WTC11 (cell line): ENCODE measurements around the gene ACP3.

Experiments used
- CREB1 ChIP-seq: sonication (generic); formaldehyde crosslinking; IDR thresholded peaks from 2 replicates; pipeline ENCODE4 v1.8.0; 2023; ENCODE audit warnings: mild to moderate bottlenecking, missing genetic modification reagents
- ESRRA ChIP-seq: sonication (generic); formaldehyde crosslinking; IDR thresholded peaks from 2 replicates; pipeline ENCODE4 v1.8.1; 2022; ENCODE audit warnings: mild to moderate bottlenecking, missing genetic modification reagents, borderline replicate concordance
- FOXK1 ChIP-seq: sonication (generic); formaldehyde crosslinking; IDR thresholded peaks from 2 replicates; pipeline ENCODE4 v1.8.0; 2022; ENCODE audit warnings: mild to moderate bottlenecking, moderate library complexity, missing genetic modification reagents
- GABPB1 ChIP-seq: sonication (generic); formaldehyde crosslinking; IDR thresholded peaks from 2 replicates; pipeline ENCODE4 v1.8.1; 2023; ENCODE audit warnings: mild to moderate bottlenecking, missing genetic modification reagents
- MXD4 ChIP-seq: fragments of 250-450 bp; sonication (Bioruptor Pico); IDR thresholded peaks from 2 replicates; pipeline ENCODE4 v1.8.0; 2021; ENCODE audit warnings: mild to moderate bottlenecking, moderate library complexity, borderline replicate concordance
- ZNF317 ChIP-seq: sonication (generic); formaldehyde crosslinking; IDR thresholded peaks from 2 replicates; pipeline ENCODE4 v1.8.1; 2023; ENCODE audit warnings: low read depth, mild to moderate bottlenecking, moderate library complexity, missing genetic modification reagents, borderline replicate concordance
- ZNF423 ChIP-seq: fragments of 250-450 bp; sonication (Bioruptor Pico); IDR thresholded peaks from 2 replicates; pipeline ENCODE4 v2.1.2; 2022; ENCODE audit warnings: mild to moderate bottlenecking, moderate library complexity
- TF ChIP-seq, protein P1 (sequence below): sonication (generic); formaldehyde crosslinking; IDR thresholded peaks from 2 replicates; pipeline ENCODE4 v1.8.0; 2022; ENCODE audit warnings: mild to moderate bottlenecking, missing genetic modification reagents
- TF ChIP-seq, protein P2 (sequence below): fragments of 200-600 bp; IDR thresholded peaks from 2 replicates; pipeline ENCODE4 v1.8.0; 2022; ENCODE audit warnings: antibody characterized with exemption
- TF ChIP-seq, protein P3 (sequence below): sonication (generic); formaldehyde crosslinking; IDR thresholded peaks from 2 replicates; pipeline ENCODE4 v1.8.0; 2022; ENCODE audit warnings: missing genetic modification reagents
- TF ChIP-seq, protein P4 (sequence below): sonication (generic); formaldehyde crosslinking; IDR thresholded peaks from 2 replicates; pipeline ENCODE4 v1.8.1; 2023; ENCODE audit warnings: mild to moderate bottlenecking, missing genetic modification reagents
- TF ChIP-seq, protein P5 (sequence below): sonication (generic); formaldehyde crosslinking; IDR thresholded peaks from 2 replicates; pipeline ENCODE4 v1.8.0; 2023; ENCODE audit warnings: missing genetic modification reagents, mild to moderate bottlenecking, borderline replicate concordance
- TF ChIP-seq, protein P6 (sequence below): sonication (generic); formaldehyde crosslinking; IDR thresholded peaks from 2 replicates; pipeline ENCODE4 v1.8.1; 2022; ENCODE audit warnings: mild to moderate bottlenecking, moderate library complexity, missing genetic modification reagents
- TF ChIP-seq, protein P7 (sequence below): sonication (generic); formaldehyde crosslinking; IDR thresholded peaks from 2 replicates; pipeline ENCODE4 v1.8.1; 2022; ENCODE audit warnings: low read depth, missing genetic modification reagents, borderline replicate concordance

DNA sequence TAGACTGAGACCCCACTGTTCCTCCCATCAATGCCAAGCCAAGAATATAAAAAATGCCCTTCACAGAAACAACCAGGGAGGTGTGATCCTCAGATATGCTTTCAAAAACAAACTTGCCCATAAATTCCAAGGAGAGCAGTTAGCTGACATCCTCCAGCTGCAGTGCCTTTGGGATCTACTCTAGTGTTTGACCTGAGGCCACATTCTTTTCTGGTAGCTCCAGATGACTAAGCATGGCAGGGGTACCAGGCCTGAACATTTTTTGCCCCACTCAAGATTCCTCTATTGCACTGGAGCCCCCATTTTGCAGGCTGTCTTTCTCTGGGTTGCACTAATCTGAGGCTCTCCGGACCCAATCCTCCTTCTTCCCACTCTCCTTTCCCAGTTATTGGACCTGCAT is 27.9 kb upstream of the ACP3 start:
- TF ChIP-seq, protein P1, sequence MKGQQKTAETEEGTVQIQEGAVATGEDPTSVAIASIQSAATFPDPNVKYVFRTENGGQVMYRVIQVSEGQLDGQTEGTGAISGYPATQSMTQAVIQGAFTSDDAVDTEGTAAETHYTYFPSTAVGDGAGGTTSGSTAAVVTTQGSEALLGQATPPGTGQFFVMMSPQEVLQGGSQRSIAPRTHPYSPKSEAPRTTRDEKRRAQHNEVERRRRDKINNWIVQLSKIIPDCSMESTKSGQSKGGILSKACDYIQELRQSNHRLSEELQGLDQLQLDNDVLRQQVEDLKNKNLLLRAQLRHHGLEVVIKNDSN (CRISPR knock-in tag): no peak
- TF ChIP-seq, protein P2, sequence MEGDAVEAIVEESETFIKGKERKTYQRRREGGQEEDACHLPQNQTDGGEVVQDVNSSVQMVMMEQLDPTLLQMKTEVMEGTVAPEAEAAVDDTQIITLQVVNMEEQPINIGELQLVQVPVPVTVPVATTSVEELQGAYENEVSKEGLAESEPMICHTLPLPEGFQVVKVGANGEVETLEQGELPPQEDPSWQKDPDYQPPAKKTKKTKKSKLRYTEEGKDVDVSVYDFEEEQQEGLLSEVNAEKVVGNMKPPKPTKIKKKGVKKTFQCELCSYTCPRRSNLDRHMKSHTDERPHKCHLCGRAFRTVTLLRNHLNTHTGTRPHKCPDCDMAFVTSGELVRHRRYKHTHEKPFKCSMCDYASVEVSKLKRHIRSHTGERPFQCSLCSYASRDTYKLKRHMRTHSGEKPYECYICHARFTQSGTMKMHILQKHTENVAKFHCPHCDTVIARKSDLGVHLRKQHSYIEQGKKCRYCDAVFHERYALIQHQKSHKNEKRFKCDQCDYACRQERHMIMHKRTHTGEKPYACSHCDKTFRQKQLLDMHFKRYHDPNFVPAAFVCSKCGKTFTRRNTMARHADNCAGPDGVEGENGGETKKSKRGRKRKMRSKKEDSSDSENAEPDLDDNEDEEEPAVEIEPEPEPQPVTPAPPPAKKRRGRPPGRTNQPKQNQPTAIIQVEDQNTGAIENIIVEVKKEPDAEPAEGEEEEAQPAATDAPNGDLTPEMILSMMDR: no peak
- TF ChIP-seq, protein P3, sequence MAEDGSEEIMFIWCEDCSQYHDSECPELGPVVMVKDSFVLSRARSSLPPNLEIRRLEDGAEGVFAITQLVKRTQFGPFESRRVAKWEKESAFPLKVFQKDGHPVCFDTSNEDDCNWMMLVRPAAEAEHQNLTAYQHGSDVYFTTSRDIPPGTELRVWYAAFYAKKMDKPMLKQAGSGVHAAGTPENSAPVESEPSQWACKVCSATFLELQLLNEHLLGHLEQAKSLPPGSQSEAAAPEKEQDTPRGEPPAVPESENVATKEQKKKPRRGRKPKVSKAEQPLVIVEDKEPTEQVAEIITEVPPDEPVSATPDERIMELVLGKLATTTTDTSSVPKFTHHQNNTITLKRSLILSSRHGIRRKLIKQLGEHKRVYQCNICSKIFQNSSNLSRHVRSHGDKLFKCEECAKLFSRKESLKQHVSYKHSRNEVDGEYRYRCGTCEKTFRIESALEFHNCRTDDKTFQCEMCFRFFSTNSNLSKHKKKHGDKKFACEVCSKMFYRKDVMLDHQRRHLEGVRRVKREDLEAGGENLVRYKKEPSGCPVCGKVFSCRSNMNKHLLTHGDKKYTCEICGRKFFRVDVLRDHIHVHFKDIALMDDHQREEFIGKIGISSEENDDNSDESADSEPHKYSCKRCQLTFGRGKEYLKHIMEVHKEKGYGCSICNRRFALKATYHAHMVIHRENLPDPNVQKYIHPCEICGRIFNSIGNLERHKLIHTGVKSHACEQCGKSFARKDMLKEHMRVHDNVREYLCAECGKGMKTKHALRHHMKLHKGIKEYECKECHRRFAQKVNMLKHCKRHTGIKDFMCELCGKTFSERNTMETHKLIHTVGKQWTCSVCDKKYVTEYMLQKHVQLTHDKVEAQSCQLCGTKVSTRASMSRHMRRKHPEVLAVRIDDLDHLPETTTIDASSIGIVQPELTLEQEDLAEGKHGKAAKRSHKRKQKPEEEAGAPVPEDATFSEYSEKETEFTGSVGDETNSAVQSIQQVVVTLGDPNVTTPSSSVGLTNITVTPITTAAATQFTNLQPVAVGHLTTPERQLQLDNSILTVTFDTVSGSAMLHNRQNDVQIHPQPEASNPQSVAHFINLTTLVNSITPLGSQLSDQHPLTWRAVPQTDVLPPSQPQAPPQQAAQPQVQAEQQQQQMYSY (CRISPR knock-in tag): no peak
- no peak for TF ChIP-seq GABPB1 (CRISPR knock-in tag)
- TF ChIP-seq ESRRA (CRISPR knock-in tag): no peak
- no peak for TF ChIP-seq ZNF423 (CRISPR knock-in tag)
- TF ChIP-seq ZNF317: no peak
- TF ChIP-seq FOXK1: no peak
- TF ChIP-seq CREB1 (CRISPR knock-in tag): no peak
- no peak for TF ChIP-seq MXD4 (CRISPR knock-in tag)
- TF ChIP-seq, protein P4, sequence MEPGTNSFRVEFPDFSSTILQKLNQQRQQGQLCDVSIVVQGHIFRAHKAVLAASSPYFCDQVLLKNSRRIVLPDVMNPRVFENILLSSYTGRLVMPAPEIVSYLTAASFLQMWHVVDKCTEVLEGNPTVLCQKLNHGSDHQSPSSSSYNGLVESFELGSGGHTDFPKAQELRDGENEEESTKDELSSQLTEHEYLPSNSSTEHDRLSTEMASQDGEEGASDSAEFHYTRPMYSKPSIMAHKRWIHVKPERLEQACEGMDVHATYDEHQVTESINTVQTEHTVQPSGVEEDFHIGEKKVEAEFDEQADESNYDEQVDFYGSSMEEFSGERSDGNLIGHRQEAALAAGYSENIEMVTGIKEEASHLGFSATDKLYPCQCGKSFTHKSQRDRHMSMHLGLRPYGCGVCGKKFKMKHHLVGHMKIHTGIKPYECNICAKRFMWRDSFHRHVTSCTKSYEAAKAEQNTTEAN (CRISPR knock-in tag): no peak
- TF ChIP-seq, protein P5, sequence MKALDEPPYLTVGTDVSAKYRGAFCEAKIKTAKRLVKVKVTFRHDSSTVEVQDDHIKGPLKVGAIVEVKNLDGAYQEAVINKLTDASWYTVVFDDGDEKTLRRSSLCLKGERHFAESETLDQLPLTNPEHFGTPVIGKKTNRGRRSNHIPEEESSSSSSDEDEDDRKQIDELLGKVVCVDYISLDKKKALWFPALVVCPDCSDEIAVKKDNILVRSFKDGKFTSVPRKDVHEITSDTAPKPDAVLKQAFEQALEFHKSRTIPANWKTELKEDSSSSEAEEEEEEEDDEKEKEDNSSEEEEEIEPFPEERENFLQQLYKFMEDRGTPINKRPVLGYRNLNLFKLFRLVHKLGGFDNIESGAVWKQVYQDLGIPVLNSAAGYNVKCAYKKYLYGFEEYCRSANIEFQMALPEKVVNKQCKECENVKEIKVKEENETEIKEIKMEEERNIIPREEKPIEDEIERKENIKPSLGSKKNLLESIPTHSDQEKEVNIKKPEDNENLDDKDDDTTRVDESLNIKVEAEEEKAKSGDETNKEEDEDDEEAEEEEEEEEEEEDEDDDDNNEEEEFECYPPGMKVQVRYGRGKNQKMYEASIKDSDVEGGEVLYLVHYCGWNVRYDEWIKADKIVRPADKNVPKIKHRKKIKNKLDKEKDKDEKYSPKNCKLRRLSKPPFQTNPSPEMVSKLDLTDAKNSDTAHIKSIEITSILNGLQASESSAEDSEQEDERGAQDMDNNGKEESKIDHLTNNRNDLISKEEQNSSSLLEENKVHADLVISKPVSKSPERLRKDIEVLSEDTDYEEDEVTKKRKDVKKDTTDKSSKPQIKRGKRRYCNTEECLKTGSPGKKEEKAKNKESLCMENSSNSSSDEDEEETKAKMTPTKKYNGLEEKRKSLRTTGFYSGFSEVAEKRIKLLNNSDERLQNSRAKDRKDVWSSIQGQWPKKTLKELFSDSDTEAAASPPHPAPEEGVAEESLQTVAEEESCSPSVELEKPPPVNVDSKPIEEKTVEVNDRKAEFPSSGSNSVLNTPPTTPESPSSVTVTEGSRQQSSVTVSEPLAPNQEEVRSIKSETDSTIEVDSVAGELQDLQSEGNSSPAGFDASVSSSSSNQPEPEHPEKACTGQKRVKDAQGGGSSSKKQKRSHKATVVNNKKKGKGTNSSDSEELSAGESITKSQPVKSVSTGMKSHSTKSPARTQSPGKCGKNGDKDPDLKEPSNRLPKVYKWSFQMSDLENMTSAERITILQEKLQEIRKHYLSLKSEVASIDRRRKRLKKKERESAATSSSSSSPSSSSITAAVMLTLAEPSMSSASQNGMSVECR: no peak
- TF ChIP-seq, protein P6, sequence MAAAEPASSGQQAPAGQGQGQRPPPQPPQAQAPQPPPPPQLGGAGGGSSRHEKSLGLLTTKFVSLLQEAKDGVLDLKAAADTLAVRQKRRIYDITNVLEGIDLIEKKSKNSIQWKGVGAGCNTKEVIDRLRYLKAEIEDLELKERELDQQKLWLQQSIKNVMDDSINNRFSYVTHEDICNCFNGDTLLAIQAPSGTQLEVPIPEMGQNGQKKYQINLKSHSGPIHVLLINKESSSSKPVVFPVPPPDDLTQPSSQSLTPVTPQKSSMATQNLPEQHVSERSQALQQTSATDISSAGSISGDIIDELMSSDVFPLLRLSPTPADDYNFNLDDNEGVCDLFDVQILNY (CRISPR knock-in tag): no peak
- TF ChIP-seq, protein P7, sequence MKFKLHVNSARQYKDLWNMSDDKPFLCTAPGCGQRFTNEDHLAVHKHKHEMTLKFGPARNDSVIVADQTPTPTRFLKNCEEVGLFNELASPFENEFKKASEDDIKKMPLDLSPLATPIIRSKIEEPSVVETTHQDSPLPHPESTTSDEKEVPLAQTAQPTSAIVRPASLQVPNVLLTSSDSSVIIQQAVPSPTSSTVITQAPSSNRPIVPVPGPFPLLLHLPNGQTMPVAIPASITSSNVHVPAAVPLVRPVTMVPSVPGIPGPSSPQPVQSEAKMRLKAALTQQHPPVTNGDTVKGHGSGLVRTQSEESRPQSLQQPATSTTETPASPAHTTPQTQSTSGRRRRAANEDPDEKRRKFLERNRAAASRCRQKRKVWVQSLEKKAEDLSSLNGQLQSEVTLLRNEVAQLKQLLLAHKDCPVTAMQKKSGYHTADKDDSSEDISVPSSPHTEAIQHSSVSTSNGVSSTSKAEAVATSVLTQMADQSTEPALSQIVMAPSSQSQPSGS: no peak
